Right renal cortex interstitium (tissue), 3 donors: ENCODE data around the gene ELAVL2. TPM values are rescaled to one million over a fixed set of nuclear protein-coding genes. Genes with fewer than 3 reads are reported as not detected.

ENCODE experiments used
- DNase-seq, 3 donors: peaks; one replicate each; pipeline ENCODE4 v3.0.0-alpha.2; 2013; ENCODE audit warnings: low read depth in 3 of 3, low spot score in 2 of 3
- polyA plus RNA-seq, 3 donors: library from polyadenylated mRNA; unstranded; fragments of 120-200 nt; gene quantifications; one replicate each; pipeline ENCODE4 v1.2.1, GENCODE V29; 2013; ENCODE audit not compliant: insufficient read length in 3 of 3

Gene ELAVL2
- polyA plus RNA-seq = 1 to 10 TPM; 3.4 to 4.4 (median 3.6) TPM

GRCh38 chr9:23826120-23826629 is at the start of gene ELAVL2:
TSS of gene ELAVL2 (minus strand) at chr9:23826240. CDS start at chr9:23762234, 64,006 bp downstream.
- DNase-seq = peak; percentile 76 to 96 (median 88)

DNA sequence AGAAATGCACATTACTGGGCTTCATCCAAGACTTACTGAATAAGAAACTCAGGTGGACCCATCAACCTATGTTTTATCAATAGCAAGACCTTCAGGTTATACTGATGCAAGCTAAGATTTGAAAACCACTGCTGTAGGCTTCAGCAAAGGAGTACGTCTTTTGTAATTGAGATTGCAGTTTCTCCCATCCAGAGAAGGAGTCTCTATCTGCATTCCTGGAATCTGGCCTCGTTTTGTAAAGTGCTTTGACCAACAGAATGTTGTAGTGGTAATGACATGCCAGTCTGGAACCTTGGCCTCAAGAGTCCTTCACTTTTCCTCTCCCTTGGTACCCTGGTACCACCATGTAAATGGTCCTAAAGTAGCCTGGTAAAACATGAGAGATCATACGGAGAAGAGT is 32.2 kb upstream of the ELAVL2 start:
- DNase-seq = no peak

DNA sequence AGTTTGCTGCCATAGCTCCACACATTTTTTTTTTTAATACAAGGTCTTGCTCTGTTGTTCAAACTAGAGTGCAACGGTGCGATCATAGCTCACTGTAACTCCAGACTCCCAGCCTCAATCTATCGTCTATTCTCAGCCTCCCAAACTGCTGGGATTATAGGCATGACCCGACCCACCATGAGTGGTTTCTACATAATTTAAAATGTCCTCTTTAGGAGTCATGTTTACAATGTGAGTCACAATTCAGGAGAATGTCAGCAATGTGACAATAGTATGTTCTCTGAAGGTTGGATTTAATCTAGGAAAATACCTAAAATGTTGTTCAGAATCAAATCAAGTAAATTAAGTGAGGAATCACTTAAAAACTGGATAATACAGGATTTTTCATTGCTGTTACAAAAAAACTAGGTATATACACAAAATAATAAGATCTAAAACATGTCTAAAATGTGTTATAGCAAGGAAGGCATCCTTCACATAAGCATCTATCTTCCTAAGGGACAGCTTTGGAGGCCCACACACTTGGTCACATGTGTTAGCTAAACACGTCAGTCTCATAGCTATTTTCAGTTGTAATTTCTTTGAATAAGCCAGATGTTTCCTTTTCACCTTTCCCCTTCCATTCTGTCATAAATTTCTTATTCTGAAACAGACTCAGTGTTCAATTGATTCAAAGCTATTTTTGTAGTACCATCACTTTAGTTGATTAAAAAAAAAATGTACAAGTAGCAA is 30.0 kb upstream of the ELAVL2 start:
- DNase-seq = no peak

GRCh38 chr9:23850690-23851629 is 24.9 kb upstream of the ELAVL2 start:
- DNase-seq = no peak

- peak in 1 of 3 donors; percentile 19 for DNase-seq
Observed at GRCh38 chr9:23850242-23850689, 24.2 kb upstream of the ELAVL2 start.

GRCh38 chr9:23849379-23850035 is 23.5 kb upstream of the ELAVL2 start:
- DNase-seq = no peak

GRCh38 chr9:23842565-23843129 is 16.6 kb upstream of the ELAVL2 start:
- DNase-seq = no peak

- no peak for DNase-seq
Observed at GRCh38 chr9:23841304-23841703, 15.3 kb upstream of the ELAVL2 start.

DNA sequence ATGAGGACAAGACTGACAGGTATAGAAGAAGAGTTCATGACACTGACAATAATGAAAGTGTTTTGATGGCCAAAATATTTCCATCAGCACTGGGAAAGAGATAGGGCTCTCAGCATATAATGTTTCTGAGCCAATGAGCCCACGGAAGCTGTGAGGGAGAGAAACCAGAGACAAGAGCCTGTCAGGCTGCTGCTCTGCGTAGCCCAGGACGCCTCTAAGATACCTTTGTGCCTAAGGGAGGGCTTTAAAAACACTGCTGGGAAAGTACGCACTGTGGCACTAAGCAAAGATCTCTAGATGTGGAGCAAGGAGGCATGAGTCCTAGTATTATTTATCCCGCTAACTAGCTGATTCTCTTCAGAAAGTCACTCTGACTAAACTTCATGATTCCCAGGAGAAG is 11.0 kb upstream of the ELAVL2 start:
- DNase-seq = no peak

- DNase-seq = no peak
Observed at GRCh38 chr9:23830929-23831730, 5.1 kb upstream of the ELAVL2 start.

DNA sequence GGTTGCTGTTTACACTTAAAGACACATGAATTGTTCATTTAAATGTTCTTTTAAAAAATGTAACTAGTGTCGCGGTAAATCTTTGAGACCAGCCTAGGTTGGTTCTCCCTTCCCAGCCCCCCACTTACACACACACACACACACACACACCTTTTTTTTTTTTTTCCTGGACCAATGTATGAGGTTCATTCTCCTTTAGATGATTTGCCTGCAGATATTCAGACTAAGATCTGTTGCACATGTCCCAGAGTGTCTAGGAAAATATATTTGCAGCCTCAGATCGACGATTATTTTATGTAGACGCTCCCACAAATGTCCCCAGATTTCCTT is 4.4 kb upstream of the ELAVL2 start:
- DNase-seq = no peak

- peak in 1 of 3 donors; percentile 60 for DNase-seq
Observed at GRCh38 chr9:23829580-23830475, 3.8 kb upstream of the ELAVL2 start.

DNA sequence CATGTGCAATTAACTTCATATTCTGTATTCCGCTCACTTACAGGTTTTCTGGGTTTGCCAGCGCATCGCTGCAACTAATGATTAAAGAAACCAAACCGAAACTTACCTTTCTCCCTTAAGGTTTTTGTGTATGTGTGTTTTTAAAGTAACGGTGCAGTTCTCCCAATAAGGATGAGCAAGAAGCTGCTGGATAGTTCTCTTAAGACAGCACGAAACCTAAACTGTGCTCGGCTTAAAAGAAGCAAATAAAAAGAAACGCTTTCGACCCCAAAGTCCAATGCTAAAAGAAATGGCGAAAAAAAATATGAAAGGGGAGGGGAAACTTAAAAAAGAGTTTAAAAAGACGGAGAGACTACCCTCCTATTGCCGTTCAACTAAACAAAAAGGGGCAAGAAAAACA is 340 bp downstream of the ELAVL2 start:
- no peak for DNase-seq

DNA sequence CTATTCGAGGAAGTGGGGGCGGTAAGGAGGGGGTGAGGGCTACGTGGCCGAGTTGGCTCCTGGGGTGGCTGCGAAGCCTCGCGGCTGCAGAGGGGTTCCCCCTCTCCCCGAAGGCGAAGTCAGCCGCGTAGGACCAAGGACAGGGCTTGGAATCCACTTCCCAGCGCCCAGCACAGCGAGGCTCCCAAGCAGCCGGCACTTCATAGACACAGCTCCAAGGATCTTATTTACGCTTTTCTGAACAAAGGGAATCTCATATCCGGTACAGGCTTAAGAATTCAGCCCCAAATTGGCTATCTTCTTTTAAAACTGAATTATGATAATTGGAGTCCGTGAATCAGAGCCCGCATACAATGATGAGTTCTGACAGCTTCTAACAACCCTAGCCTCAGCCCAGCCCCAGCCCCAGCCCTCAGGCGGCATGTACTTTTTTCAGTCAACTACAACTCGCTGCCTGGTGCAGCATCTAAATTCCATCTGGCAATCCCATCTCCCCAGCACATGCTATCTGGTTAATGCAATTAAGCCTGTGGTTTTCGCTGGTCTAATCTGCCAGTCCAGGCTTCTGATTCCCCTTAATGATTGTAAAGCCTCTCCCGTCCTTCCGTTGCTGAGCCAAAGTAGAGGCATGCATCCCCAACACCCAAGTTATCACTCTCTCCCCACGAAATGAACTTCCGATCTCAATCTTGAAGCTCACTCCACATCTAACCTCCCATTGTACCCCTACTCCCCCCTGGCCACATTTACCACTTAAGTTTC is 1.0 kb downstream of the ELAVL2 start:
- DNase-seq = no peak

- DNase-seq = no peak
Observed at GRCh38 chr9:23823986-23824829, 1.8 kb downstream of the ELAVL2 start.

DNA sequence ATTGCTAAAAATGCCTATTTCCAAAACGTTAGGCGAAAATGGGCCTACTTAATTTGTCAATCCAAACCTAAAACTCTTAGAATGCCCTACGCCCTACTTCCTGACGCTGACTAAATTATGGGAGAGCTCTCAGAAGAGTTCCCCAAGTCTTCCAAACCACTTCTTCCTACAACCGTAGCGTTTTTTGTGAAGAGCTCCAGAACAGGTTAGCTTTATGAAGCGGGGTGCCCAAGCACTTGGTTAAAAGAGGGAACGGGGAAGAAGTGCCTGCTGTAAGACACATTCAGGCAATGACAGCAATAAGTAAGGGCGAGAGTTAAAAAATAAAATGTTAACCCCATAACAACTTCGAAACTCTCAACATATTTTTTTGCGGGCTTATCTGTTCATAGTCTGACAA is 2.8 kb downstream of the ELAVL2 start:
- DNase-seq = no peak
